PC-3 (cell line): Measurements from ENCODE around the gene KATNBL1. TPM values are rescaled to one million over a fixed set of nuclear protein-coding genes. Genes with fewer than 3 reads are reported as not detected.

Experiments used
- ATAC-seq: fragments of 200-7000 bp; cut with Tn5 transposase; 2 replicates; pipeline ENCODE4 v1.9.1; 2020; ENCODE audit warnings: mild to moderate bottlenecking, moderate library complexity
- BruUV-seq: library from RNA; stranded (reverse); fragments of 400-500 nt; replicated peaks from 2 replicates; lab custom pipeline; 2021; lab: Mats Ljungman, UMichigan
- CTCF ChIA-PET: fragments of 300-600 bp; sonication (Branson Sonifier 250); formaldehyde crosslinking; loops from one replicate; lab custom pipeline; 2022; ENCODE audit warnings: antibody characterized with exemption; lab: Charles Lee
- POLR2A ChIA-PET: fragments of 300-600 bp; sonication (Branson Sonifier 250); formaldehyde crosslinking; loops from one replicate; lab custom pipeline; 2022; ENCODE audit warnings: antibody characterized with exemption; ENCODE audit not compliant: unreplicated experiment; lab: Charles Lee
- DNase-seq: peaks from one replicate; pipeline ENCODE4 v3.0.0-alpha.2; 2015
- H2AFZ ChIP-seq: fragments of 300-600 bp; sonication (generic); 2 replicates; pipeline ENCODE4 v1.6.0; 2016; ENCODE audit warnings: antibody characterized with exemption, low read length
- H3F3A ChIP-seq: fragments of 300-600 bp; sonication (generic); one replicate; pipeline ENCODE4 v1.6.0; 2017; ENCODE audit warnings: antibody characterized with exemption, low read length, control low read depth, mild to moderate bottlenecking; ENCODE audit not compliant: unreplicated experiment
- H3K27ac ChIP-seq: fragments of 300-600 bp; sonication (generic); 2 replicates; pipeline ENCODE4 v1.5.1; 2016; ENCODE audit warnings: mild to moderate bottlenecking, low read length
- H3K27me3 ChIP-seq: fragments of 300-600 bp; sonication (generic); 2 replicates; pipeline ENCODE4 v1.6.1; 2016; ENCODE audit warnings: low read length, mixed read lengths
- H3K36me3 ChIP-seq: fragments of 300-600 bp; sonication (generic); 2 replicates; pipeline ENCODE4 v1.6.1; 2016; ENCODE audit warnings: low read depth, mixed run types, low read length, mixed read lengths
- H3K4me1 ChIP-seq: fragments of 300-600 bp; sonication (generic); 2 replicates; pipeline ENCODE4 v1.5.1; 2016; ENCODE audit warnings: low read length; ENCODE audit not compliant: insufficient read depth
- H3K4me2 ChIP-seq: fragments of 300-600 bp; sonication (generic); 2 replicates; pipeline ENCODE4 v1.6.0; 2016; ENCODE audit warnings: low read length
- H3K4me3 ChIP-seq: fragments of 300-600 bp; sonication (generic); 2 replicates; pipeline ENCODE4 v1.5.1; 2016; ENCODE audit warnings: mild to moderate bottlenecking, low read length, mixed read lengths
- H3K79me2 ChIP-seq: fragments of 300-600 bp; sonication (generic); 2 replicates; pipeline ENCODE4 v1.6.1; 2017; ENCODE audit warnings: low read length, mixed read lengths
- H3K9ac ChIP-seq: fragments of 300-600 bp; sonication (generic); 2 replicates; pipeline ENCODE4 v1.6.0; 2016; ENCODE audit warnings: mild to moderate bottlenecking, low read length
- H3K9me2 ChIP-seq: fragments of 300-600 bp; sonication (generic); replicated peaks from 2 replicates; pipeline ENCODE4 v1.6.1; 2016; ENCODE audit warnings: mixed run types, low read length, mixed read lengths
- H3K9me3 ChIP-seq: fragments of 300-600 bp; sonication (generic); 2 replicates; pipeline ENCODE4 v1.6.1; 2016; ENCODE audit warnings: low read length, mixed read lengths
- H4K20me1 ChIP-seq: fragments of 300-600 bp; sonication (generic); 2 replicates; pipeline ENCODE4 v1.6.1; 2016; ENCODE audit warnings: low read length, mixed read lengths
- EZH2 ChIP-seq: fragments of 300-600 bp; sonication (generic); IDR thresholded peaks from one replicate; pipeline ENCODE4 v1.6.1; 2017; ENCODE audit warnings: antibody characterized with exemption, mild to moderate bottlenecking, low read length; ENCODE audit not compliant: unreplicated experiment
- EZH2phosphoT487 ChIP-seq: fragments of 300-600 bp; sonication (generic); IDR thresholded peaks from 2 replicates; pipeline ENCODE4 v1.6.1; 2018; ENCODE audit warnings: mild to moderate bottlenecking, antibody characterized with exemption, low read length, borderline replicate concordance
- intact Hi-C: fragments of 100-400 bp; cut with micrococcal nuclease; formaldehyde crosslinking; loops from 2 replicates; pipeline ENCODE4 v1.9.0; 2023
- total RNA-seq: library from RNA; depleted of rRNA; stranded (reverse); fragments of >200 nt; gene quantifications from 2 replicates; pipeline ENCODE4 v1.2.3, GENCODE V29; 2014
- TF ChIP-seq, protein P1 (sequence below): fragments of 300-600 bp; sonication (generic); conservative IDR thresholded peaks from 2 replicates; pipeline ENCODE4 v1.5.1; 2017; ENCODE audit warnings: antibody characterized with exemption, low read depth, mild to moderate bottlenecking, low read length

The KATNBL1 gene
- total RNA-seq, 1 experiment from 2014 or later, result 57.6 TPM

DNA sequence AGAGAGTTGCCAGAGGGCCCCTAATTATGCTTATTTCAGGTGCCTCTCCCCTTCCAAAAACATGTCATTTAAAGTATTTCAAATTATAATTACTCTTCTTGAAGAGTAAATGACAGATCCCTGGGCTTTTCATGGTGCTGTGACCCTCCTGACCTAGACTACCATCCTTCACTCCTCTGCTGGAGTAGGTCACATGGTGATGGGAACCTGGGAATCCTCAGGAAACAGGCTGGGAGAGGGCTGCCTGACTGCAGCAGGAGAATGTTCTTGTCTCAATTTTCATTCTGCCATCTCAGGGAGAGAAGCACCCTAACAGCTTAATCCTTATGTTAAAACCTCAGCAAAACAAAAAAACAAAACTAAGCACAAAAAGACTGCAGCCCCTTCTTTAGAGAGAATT is 83.4 kb downstream of the KATNBL1 start:
- no peak overlapping the region for H3K4me2 ChIP-seq
- no peaks in the 10 kb centered on the region for H3K27me3 ChIP-seq
- no peaks in the 10 kb centered on the region for H3K36me3 ChIP-seq
- intact Hi-C loops, result no loop called here
- H3K4me3 ChIP-seq, result no peak overlapping the region
- ATAC-seq (no peak), DNase-seq (no peak)
- H3K9me2 ChIP-seq, result no peaks in the 10 kb centered on the region
- POLR2A ChIA-PET, result no interaction called here
- H3K4me1 ChIP-seq, result peaks cover 21% of the 10 kb centered on the region
- H3K79me2 ChIP-seq, result no peaks in the 10 kb centered on the region
- H3F3A ChIP-seq, result no peaks in the 10 kb centered on the region
- BruUV-seq, result no TSS peak
- H4K20me1 ChIP-seq, result no peaks in the 10 kb centered on the region
- H3K9me3 ChIP-seq, result no peaks in the 10 kb centered on the region
- CTCF ChIA-PET, result no interaction called here
- H3K9ac ChIP-seq, result no peak overlapping the region
- H2AFZ ChIP-seq, result no peak overlapping the region
- TF ChIP-seq EZH2 (no peak), EZH2phosphoT487 (no peak)
- TF ChIP-seq, protein P1, sequence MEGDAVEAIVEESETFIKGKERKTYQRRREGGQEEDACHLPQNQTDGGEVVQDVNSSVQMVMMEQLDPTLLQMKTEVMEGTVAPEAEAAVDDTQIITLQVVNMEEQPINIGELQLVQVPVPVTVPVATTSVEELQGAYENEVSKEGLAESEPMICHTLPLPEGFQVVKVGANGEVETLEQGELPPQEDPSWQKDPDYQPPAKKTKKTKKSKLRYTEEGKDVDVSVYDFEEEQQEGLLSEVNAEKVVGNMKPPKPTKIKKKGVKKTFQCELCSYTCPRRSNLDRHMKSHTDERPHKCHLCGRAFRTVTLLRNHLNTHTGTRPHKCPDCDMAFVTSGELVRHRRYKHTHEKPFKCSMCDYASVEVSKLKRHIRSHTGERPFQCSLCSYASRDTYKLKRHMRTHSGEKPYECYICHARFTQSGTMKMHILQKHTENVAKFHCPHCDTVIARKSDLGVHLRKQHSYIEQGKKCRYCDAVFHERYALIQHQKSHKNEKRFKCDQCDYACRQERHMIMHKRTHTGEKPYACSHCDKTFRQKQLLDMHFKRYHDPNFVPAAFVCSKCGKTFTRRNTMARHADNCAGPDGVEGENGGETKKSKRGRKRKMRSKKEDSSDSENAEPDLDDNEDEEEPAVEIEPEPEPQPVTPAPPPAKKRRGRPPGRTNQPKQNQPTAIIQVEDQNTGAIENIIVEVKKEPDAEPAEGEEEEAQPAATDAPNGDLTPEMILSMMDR, result no peak
- no peak overlapping the region for H3K27ac ChIP-seq

DNA sequence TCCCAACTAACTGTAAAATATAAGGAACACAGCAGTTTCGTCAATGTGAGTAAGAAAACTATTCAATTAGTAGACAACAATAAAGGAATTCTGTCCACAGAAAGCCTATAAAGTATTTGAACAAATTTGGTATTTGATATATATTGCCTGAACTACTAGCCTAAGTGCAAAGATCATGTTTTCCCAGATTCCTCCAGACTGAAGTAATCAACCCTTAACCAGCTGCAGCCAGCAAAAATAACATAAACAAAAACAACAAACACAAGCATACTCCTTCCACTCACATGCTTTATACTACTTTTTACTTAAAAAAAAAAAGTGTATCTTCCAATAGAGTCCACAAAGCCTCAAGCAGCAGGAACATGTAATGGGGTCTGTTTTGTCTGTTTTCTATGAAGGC is 84.0 kb downstream of the KATNBL1 start:
- Histone ChIP-seq H3K27ac (no peak overlapping the region), H3K9ac (no peak overlapping the region), H3K4me1 (peaks cover 21% of the 10 kb centered on the region), H3K27me3 (no peaks in the 10 kb centered on the region), H3K36me3 (no peaks in the 10 kb centered on the region), H3K9me3 (no peaks in the 10 kb centered on the region), H3K4me2 (no peak overlapping the region), H3K4me3 (no peak overlapping the region), H3K79me2 (no peaks in the 10 kb centered on the region), H3K9me2 (no peaks in the 10 kb centered on the region), H2AFZ (no peak overlapping the region), H4K20me1 (no peaks in the 10 kb centered on the region), H3F3A (no peaks in the 10 kb centered on the region)
- ATAC-seq (no peak), DNase-seq (no peak)
- intact Hi-C loops, result no loop called here
- ChIA-PET CTCF (no interaction called here), POLR2A (no interaction called here)
- TF ChIP-seq EZH2phosphoT487 (no peak), EZH2 (no peak)
- TF ChIP-seq, protein P1, result no peak
- no TSS peak for BruUV-seq

DNA sequence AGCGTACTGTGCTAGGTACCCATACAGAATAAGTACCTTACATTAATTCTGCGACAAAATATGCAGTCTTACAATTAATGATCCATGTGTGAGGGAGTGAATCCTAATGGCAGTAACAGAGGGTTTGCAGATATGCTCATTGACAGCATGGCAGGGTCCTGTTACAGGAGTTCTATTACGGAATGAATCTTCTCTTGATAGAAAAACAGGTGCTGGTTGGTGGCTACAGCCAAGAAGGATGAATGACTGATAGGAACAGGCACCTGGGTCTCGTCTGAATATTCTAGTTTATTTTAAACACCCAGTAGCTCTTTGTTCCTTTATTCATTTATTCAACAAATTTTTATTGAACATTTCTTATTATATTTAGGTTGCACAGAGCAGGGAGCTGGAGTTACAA is 85.2 kb downstream of the KATNBL1 start:
- CTCF ChIA-PET, result no interaction called here

More for the DNA sequence above, 85.2 kb downstream of the KATNBL1 start:
- Histone ChIP-seq H3K36me3 (no peaks in the 10 kb centered on the region), H3K4me1 (peaks cover 21% of the 10 kb centered on the region), H4K20me1 (no peaks in the 10 kb centered on the region), H3K4me2 (no peak overlapping the region), H3K27me3 (no peaks in the 10 kb centered on the region), H3K9ac (no peak overlapping the region), H3K9me3 (no peaks in the 10 kb centered on the region), H3K27ac (no peak overlapping the region), H3K4me3 (no peak overlapping the region), H3F3A (no peaks in the 10 kb centered on the region), H3K9me2 (no peaks in the 10 kb centered on the region), H3K79me2 (no peaks in the 10 kb centered on the region), H2AFZ (no peak overlapping the region)
- BruUV-seq, result no TSS peak
- TF ChIP-seq, protein P1, result no peak
- TF ChIP-seq EZH2 (no peak), EZH2phosphoT487 (no peak)
- no peak for DNase-seq
- intact Hi-C loops, result loop anchor here (5.0 kb wide), 1 partner anchor 53 kb away; no protein-coding TSS in a partner anchor
- ATAC-seq, result no peak
- POLR2A ChIA-PET, result no interaction called here
